NB4 (cell line): Measurements from ENCODE around the gene SPECC1L.

Experiments
- DNase-seq: peaks from one replicate; pipeline ENCODE4 v3.0.0; 2010; ENCODE audit warnings: low read depth
- H3K4me3 ChIP-seq: one replicate; pipeline ENCODE4 v1.5.1; 2011; ENCODE audit warnings: mild to moderate bottlenecking, low read depth, low read length, moderate library complexity
- MYC ChIP-seq: IDR thresholded peaks from 2 replicates; pipeline ENCODE4 v1.6.1; 2011; ENCODE audit warnings: low read depth, low read length
- POLR2A ChIP-seq: IDR thresholded peaks from 2 replicates; pipeline ENCODE4 v1.6.1; 2011; ENCODE audit warnings: mild to moderate bottlenecking; ENCODE audit not compliant: insufficient read length; ENCODE audit errors: extremely low read depth
- TF ChIP-seq, protein P1 (sequence below): IDR thresholded peaks from one replicate; pipeline ENCODE4 v1.5.1; 2012; ENCODE audit warnings: low read depth, low read length
- TF ChIP-seq, protein P2 (sequence below): IDR thresholded peaks from 2 replicates; pipeline ENCODE4 v1.6.1; 2011; ENCODE audit warnings: low read depth, low read length

Gene SPECC1L

DNA sequence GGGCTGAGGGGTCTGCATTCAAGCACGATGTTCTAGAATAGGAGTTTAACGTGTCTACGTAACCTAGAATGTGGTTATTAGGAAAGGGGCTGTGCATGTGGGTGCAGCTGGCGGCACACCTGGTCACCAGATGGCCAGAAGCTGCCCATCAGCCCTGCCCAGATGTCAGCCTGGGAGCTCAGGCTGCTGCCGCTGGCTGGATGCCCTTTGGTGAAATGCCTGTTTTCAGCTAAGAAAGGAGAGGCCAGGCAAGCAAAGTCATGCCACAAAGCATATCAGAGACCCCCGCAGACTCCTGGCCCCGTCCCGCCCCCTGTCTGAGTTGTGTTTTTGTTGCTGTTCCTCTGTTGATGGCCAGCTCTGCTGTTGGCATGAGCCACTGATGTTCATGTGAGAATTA, 145.5 kb downstream of the SPECC1L start:
- DNase-seq = no peak
- TF ChIP-seq MYC (no peak), POLR2A (no peak)
- TF ChIP-seq, protein P1, sequence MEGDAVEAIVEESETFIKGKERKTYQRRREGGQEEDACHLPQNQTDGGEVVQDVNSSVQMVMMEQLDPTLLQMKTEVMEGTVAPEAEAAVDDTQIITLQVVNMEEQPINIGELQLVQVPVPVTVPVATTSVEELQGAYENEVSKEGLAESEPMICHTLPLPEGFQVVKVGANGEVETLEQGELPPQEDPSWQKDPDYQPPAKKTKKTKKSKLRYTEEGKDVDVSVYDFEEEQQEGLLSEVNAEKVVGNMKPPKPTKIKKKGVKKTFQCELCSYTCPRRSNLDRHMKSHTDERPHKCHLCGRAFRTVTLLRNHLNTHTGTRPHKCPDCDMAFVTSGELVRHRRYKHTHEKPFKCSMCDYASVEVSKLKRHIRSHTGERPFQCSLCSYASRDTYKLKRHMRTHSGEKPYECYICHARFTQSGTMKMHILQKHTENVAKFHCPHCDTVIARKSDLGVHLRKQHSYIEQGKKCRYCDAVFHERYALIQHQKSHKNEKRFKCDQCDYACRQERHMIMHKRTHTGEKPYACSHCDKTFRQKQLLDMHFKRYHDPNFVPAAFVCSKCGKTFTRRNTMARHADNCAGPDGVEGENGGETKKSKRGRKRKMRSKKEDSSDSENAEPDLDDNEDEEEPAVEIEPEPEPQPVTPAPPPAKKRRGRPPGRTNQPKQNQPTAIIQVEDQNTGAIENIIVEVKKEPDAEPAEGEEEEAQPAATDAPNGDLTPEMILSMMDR = no peak
- TF ChIP-seq, protein P2, sequence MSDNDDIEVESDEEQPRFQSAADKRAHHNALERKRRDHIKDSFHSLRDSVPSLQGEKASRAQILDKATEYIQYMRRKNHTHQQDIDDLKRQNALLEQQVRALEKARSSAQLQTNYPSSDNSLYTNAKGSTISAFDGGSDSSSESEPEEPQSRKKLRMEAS = no peak
- no peak overlapping the region for H3K4me3 ChIP-seq

DNA sequence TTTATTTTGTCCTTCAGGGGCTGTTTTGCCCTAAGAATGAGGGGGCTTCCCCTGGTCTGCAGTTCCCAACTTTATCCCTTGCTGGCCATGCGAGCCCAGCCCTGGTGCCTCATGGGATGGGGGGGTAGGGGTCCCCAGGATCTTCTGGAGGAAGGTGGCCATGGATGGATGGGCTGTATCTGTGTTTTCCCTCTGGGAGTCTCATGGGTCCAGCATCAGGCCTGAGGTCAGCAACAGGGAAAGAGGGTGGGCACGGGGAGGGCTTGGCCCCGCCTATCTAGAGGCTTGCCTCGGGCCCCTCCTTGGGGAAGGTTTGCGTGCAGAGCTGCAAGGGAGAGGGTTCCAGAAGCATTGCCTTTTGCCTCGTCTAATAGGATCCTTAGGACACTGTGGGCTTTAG, 146.0 kb downstream of the SPECC1L start:
- no peak overlapping the region for H3K4me3 ChIP-seq
- TF ChIP-seq POLR2A (no peak), MYC (no peak)
- TF ChIP-seq, protein P2 = no peak
- TF ChIP-seq, protein P1 = no peak

DNA sequence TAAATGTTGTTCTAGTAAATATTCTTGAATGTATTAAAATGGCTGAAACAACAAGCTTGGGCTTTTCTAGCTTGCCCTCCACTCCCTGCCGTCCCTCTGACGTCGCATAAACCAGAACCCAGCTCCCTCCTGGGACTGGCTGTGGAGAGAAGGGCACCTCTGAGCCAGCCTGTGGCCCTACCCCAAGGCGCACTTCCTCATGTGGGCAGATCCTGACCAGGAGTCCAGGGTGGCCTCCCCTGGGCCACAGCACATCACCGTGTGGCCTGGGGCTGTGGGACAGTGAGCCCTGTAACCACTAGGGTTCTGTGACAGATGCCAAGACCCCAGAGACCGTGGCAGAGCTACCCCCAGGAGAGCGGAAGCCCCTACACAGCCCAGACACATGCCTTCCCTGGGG, 146.6 kb downstream of the SPECC1L start:
- TF ChIP-seq POLR2A (no peak), MYC (no peak)
- TF ChIP-seq, protein P2 = no peak
- TF ChIP-seq, protein P1 = no peak
- DNase-seq = peak; percentile 50
- no peak overlapping the region for H3K4me3 ChIP-seq

More for the DNA sequence above, 146.0 kb downstream of the SPECC1L start:
- DNase-seq = no peak

DNA sequence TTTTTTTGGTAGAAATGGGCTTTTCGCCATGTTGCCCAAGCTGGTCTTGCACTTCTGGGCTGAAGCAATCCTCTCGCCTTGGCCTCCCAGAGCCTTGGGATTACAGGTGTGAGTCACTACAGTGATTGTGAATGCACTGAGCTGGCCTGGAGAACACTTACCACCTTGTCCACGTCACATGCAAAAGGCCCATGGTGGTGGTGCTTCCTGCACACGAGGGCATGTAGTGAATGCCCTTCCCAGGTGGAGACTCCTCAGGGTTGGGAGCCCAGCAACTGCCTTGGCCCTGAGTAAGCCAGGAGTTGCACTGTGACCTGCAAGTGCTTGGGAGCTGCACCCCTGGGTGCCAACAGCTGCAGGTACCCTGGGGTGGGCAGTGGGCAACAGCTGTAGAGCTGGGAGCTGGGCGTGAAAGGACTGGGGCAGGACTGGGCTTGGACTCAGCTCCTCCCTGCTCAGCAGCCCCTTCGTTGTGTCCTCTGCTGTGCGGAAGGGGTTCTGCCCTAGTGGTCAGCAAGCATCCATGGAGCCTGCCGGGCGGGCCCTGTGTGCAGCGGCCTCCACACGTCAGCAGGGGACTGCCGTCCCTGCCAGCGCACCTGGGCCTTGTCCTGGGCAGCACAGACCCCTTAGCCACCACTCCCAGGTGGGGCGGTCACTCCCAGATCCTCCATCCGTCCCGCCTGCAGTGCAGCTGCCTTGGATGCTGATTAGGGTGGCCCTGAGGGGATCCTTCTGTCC, 147.4 kb downstream of the SPECC1L start:
- DNase-seq = no peak
- TF ChIP-seq, protein P2 = no peak
- no peak for TF ChIP-seq POLR2A
- TF ChIP-seq MYC = no peak
- TF ChIP-seq, protein P1 = no peak
- H3K4me3 ChIP-seq = no peak overlapping the region

DNA sequence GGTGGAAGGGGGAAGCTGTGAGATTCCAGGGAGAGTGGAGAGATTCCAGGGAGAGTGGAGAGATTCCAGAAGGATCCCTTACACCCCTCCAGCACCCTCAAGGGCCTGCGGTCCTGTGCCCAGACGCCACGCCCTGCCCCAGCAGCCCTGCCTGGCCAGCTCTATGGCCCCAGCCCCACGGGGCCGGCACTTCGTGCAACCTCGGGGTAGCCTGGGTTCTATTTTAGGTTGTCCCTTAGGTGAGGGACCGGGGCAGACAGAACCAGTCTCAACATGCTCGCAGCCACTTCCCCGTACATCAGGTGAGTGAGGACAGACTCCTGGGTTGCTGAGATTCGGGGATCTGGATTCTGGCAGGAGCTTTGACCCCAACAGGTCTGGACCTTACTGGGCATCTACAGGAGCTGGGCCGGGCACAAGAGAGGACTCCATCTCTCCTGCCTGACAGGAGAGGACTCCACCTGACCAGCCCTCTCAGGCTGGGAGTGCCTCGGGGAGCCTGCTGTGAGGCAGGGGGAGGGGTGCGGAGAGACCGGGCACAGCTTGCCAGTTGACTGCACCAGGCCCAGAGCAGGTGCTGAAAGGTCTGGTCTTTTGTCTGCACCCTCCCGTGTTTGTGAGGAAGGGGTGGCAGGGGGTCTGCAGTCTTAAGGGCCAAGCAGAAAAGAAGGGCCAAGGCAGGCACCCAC, 148.3 kb downstream of the SPECC1L start:
- TF ChIP-seq POLR2A (no peak), MYC (no peak)
- TF ChIP-seq, protein P1 = no peak
- TF ChIP-seq, protein P2 = no peak
- no peak overlapping the region for H3K4me3 ChIP-seq

More for the DNA sequence above, 148.3 kb downstream of the SPECC1L start:
- DNase-seq = no peak
